Measurements from ENCODE around the gene RTN4RL1.

RTN4RL1 gene

DNA sequence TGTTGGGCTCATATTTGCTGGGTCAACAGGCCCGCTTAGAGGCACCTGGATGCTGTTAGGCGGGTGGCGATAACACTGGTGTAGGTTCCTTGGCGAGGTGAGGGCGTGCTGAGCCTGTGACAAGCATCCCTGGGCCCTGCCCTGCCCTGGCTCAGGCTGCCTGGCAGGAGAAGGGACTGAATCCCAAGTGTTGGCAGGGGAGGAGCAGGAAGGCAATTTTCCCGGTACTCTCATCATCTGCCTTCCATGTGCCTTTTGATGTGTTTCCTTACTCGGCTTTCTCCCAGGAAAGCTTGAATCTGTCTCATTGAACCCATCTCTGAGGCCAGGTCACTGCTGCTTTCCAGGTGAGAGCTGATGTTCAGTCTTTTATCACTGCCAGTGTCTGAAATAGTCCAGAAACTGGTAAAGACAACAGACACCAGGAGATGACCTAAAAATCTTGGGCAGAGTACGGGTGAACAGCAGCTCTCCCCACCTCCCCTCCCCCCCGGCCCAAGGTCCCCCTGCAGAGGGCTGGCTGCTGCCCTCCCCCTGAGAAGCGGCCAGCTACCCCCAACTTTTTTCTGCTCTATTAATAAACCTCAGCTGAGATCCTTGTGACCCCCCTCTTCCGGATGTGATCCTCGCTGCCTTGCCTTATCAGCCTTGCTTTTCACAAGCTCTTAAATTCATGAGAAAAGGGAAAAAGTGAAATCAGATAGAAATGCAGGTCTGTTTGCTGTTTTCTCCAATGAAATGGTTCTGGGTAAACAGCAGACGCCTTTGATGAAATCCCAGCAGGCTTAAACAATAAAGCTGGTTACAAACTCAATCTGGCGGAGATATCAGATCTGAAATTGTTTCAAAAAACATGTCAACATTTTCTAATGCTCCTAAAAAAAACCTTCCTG is 29.0 kb downstream of the RTN4RL1 start:
- no peak for TF ChIP-seq CTCF (IDR thresholded peaks at IDR 0.05)

DNA sequence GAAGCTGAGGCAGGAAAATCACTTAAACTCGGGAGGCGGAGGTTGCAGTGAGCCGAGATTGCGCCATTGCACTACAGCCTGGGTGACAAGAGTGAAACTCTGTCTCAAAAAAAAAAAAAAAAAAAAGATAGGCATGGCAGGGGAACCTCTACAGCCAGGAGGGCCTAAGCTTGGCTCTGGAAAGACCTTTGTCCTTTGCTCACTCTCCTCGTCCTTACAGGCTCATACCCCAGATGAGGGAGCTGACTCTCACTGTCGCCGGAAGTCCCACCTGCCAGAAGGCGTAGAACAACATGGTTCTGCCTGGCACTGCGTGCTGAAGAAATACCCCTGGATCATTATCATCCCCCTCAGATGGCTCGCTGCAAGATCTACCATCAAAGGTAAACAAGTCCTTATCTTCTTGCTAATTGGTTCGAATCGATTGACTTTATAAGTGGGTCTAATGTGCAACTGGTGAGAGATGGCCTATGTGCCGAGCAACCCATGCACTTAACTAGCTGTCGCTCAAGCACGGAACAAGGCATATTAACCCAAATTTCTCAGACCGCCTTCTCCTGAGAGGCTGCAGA is 29.7 kb downstream of the RTN4RL1 start:
- TF ChIP-seq CTCF (IDR thresholded peaks at IDR 0.05) = no peak

DNA sequence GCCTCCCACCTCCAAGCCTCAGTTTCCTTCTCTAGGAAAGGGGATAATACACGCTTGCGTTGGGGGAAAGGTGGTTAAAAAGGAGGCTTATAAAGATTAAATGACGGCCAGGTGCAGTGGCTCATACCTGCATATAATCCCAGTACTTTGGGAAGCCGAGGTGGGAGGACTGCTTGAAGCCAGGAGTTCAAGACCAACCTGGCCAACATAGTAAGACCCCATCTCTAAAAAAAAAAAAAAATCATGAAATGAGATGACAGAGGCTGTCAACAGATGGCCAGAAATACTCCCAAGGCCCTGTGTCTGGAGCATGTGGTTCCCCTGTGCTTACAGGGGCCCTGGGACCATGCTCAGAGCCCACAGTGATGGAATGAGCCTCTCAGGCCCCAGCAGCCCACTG is 30.4 kb downstream of the RTN4RL1 start:
- no peak for TF ChIP-seq CTCF (IDR thresholded peaks at IDR 0.05)

DNA sequence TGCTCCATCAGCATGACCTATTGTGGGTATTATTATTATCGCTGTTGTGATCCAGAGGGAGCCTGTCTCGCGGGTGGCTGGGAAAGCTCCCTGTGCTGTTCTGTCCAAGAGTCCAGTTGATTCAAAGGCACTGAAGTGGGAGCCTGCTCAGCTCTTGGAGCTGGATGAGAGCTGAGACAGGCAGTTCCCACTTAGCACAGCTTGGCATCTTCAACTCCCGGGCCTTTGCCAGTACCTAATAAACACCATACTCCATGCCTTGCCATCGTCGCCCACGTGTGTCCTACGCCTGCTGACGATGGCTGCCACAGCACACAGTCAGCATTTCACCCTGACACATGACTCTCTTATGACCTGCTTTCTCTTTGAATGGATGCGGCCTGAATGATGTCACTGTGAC is 32.6 kb downstream of the RTN4RL1 start:
- no peak for TF ChIP-seq CTCF (IDR thresholded peaks at IDR 0.05)

DNA sequence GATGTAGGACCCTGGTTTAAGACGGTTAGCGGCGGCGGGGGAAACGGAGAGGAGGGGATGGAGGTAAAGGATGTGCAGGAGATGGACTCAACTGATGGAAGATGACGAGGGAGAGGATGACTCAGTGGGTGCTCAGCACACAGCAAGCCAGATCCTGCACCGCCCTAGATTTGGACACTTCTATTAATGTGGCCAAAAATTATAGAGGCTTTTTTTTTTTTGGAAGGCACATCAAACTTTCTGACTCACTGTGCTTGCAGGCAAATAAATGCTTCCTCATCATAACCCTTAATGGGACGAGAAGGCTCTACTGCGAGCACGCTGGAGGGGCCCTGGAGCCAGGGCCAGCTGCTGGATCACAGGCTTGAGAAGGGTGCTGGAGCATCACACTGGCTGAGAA is 36.0 kb downstream of the RTN4RL1 start:
- TF ChIP-seq CTCF (IDR thresholded peaks at IDR 0.05) = no peak

GRCh38 chr17:1986783-1987451 is 38.2 kb downstream of the RTN4RL1 start:
- no peak for TF ChIP-seq CTCF (IDR thresholded peaks at IDR 0.05)

DNA sequence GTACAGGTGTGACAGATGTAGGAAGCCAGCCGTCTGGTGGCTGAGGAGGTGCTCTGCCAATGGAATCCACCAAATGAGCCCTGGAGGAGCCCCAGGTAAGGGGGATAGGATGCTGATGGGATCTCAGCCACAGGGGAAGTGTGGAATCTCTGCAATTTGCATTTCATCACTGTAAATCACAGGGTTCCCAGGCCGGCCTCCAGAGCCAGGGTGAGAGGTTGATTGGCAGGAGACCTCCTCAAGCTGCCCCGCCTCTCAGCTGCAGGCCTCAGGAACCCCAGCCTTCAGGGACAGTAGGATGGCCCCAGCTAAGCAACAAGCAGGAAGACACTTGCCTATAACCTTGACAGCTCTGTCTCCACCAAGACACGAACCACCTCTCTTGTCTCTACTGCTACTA is 39.4 kb downstream of the RTN4RL1 start:
- TF ChIP-seq CTCF (IDR thresholded peaks at IDR 0.05) = no peak
